Measurements from ENCODE around the gene PRKX.

- no peak for TF ChIP-seq CTCF (IDR thresholded peaks at IDR 0.05; ENCODE audit: borderline replicate concordance, extremely low read depth, low read length, poor library complexity, severe bottlenecking)
- TF ChIP-seq EZH2 (IDR thresholded peaks at IDR 0.05; ENCODE audit: borderline replicate concordance, low read depth, low read length, severe bottlenecking): no peak
These were observed 602 bp downstream of the PRKX start for GRCh38 chrX:3712870-3713224.
